GM12878 (cell line): ENCODE results near the gene PLCD1. TPM values are rescaled to one million over a fixed set of nuclear protein-coding genes. Genes with fewer than 3 reads are reported as not detected.
A peak's percentile ranks its signal among the peaks of the same experiment; 100 is the strongest.

ENCODE experiments used
- BHLHE40 ChIP-seq, 2 experiments: fragments of 450-650 bp in 1 of 2; IDR thresholded peaks; 2 replicates each; pipeline ENCODE4 v1.6.1; 2011 to 2017; ENCODE audit warnings: low read depth in 2 of 2, borderline replicate concordance in 1 of 2, improper control_type of control experiment in 1 of 2, low read length in 1 of 2, mild to moderate bottlenecking in 1 of 2
- CTCF ChIP-seq, 3 experiments: IDR thresholded peaks in 2 of 3; conservative IDR thresholded peaks in 1 of 3; 2 replicates each; pipeline ENCODE4 v1.5.1; 2011; ENCODE audit warnings: low read depth in 3 of 3, low read length in 3 of 3, mild to moderate bottlenecking in 3 of 3, control low read depth in 2 of 3, moderate library complexity in 2 of 3, inconsistent platforms in 1 of 3, mixed read lengths in 1 of 3; ENCODE audit not compliant: control insufficient read depth in 2 of 3, insufficient read depth in 1 of 3; ENCODE audit errors: extremely low read depth in 1 of 3
- PAX8 ChIP-seq: fragments of 450-650 bp; IDR thresholded peaks from 2 replicates; pipeline ENCODE4 v1.6.1; 2017; ENCODE audit warnings: mild to moderate bottlenecking, moderate library complexity
- PKNOX1 ChIP-seq: fragments of 450-650 bp; IDR thresholded peaks from 2 replicates; pipeline ENCODE4 v1.6.1; 2016; ENCODE audit warnings: mild to moderate bottlenecking
- POLR2A ChIP-seq: IDR thresholded peaks from 2 replicates; pipeline ENCODE4 v1.6.1; 2011; ENCODE audit warnings: low read depth, mild to moderate bottlenecking, low read length
- POU2F2 ChIP-seq: IDR thresholded peaks from 3 replicates; pipeline ENCODE4 v1.6.1; 2011; ENCODE audit warnings: low read depth, mild to moderate bottlenecking, low read length, borderline replicate concordance
- RAD21 ChIP-seq: IDR thresholded peaks from 2 replicates; pipeline ENCODE4 v1.6.1; 2011; ENCODE audit warnings: mild to moderate bottlenecking, low read depth, low read length, moderate library complexity; ENCODE audit not compliant: insufficient read depth
- RAD51 ChIP-seq: fragments of 450-650 bp; IDR thresholded peaks from 2 replicates; pipeline ENCODE4 v1.6.1; 2016; ENCODE audit warnings: moderate library complexity, mild to moderate bottlenecking, inconsistent platforms
- RELA ChIP-seq: fragments of 450-650 bp; IDR thresholded peaks from 2 replicates; pipeline ENCODE4 v1.8.0; 2014; ENCODE audit warnings: borderline replicate concordance; ENCODE audit not compliant: partially characterized antibody
- RFX5 ChIP-seq: IDR thresholded peaks from 2 replicates; pipeline ENCODE4 v1.6.1; 2011; ENCODE audit warnings: low read depth, low read length, improper control_type of control experiment
- SMC3 ChIP-seq: IDR thresholded peaks from 2 replicates; pipeline ENCODE4 v1.6.1; 2011; ENCODE audit warnings: low read length, improper control_type of control experiment, borderline replicate concordance
- TCF12 ChIP-seq: IDR thresholded peaks from 2 replicates; pipeline ENCODE4 v1.6.1; 2011; ENCODE audit warnings: low read depth, mild to moderate bottlenecking, low read length
- YY1 ChIP-seq: IDR thresholded peaks from 2 replicates; pipeline ENCODE4 v1.6.1; 2011; ENCODE audit warnings: low read depth, mild to moderate bottlenecking, low read length
- ZBED1 ChIP-seq: IDR thresholded peaks from 2 replicates; pipeline ENCODE4 v1.6.1; 2016; ENCODE audit warnings: borderline replicate concordance
- ZNF622 ChIP-seq: fragments of 450-650 bp; IDR thresholded peaks from 2 replicates; pipeline ENCODE4 v1.6.1; 2017; ENCODE audit warnings: mild to moderate bottlenecking, inconsistent platforms
- polyA plus RNA-seq, 11 experiments: library from polyadenylated mRNA; depleted of rRNA in 4 of 11; unstranded in 6 of 11; stranded (reverse) in 5 of 11; fragments of >200 nt; fragmentation: Nextera tagmentation in 4 of 11; fragmentation: Illumina TruSeq in 1 of 11; extraction: Ambion mirVana in 4 of 11; extraction: Trizol in 1 of 11; gene quantifications; 1 replicate in 1 of 11; 2 replicates in 10 of 11; pipeline versions ENCODE4 v1.2.1 to v1.2.3, GENCODE V29; 2011 to 2016; ENCODE audit warnings: inconsistent platforms in 2 of 11, missing spikeins in 2 of 11, low read depth in 1 of 11
- total RNA-seq, 4 experiments: library from RNA; depleted of rRNA in 3 of 4; stranded (reverse); fragments of >200 nt in 3 of 4; fragmentation: Illumina TruSeq in 1 of 4; extraction: Trizol in 1 of 4; gene quantifications; 2 replicates each; pipeline versions ENCODE4 v1.2.1 to v1.2.3, GENCODE V29; 2013 to 2021
- TF ChIP-seq, protein P1 (sequence below): fragments of 450-650 bp; IDR thresholded peaks from 2 replicates; pipeline ENCODE4 v1.6.1; 2016; ENCODE audit warnings: mild to moderate bottlenecking, moderate library complexity, borderline replicate concordance
- TF ChIP-seq, protein P2 (sequence below): IDR thresholded peaks from 2 replicates; pipeline ENCODE4 v1.6.1; 2012; ENCODE audit warnings: low read length, inconsistent platforms
- TF ChIP-seq, protein P3 (sequence below): IDR thresholded peaks from 2 replicates; pipeline ENCODE4 v1.6.1; 2011; ENCODE audit warnings: borderline replicate concordance, low read depth, mild to moderate bottlenecking, moderate library complexity, low read length; ENCODE audit not compliant: insufficient read depth, poor library complexity, severe bottlenecking
- TF ChIP-seq, protein P4 (sequence below): IDR thresholded peaks from 2 replicates; pipeline ENCODE4 v1.6.1; 2011; ENCODE audit warnings: low read depth, mild to moderate bottlenecking, low read length, moderate library complexity, borderline replicate concordance; ENCODE audit errors: extremely low read depth

PLCD1 gene
- total and polyA plus RNA-seq, 10 of the 15 experiments (the other 5 are each of a cell fraction or from before 2014, with no cell fraction given) = 0.20 to 3.9 (median 1.2) TPM; not detected in 1

GRCh38 chr3:37996785-37997301 is 32.6 kb downstream of the PLCD1 start (continued):
- TF ChIP-seq, protein P1, sequence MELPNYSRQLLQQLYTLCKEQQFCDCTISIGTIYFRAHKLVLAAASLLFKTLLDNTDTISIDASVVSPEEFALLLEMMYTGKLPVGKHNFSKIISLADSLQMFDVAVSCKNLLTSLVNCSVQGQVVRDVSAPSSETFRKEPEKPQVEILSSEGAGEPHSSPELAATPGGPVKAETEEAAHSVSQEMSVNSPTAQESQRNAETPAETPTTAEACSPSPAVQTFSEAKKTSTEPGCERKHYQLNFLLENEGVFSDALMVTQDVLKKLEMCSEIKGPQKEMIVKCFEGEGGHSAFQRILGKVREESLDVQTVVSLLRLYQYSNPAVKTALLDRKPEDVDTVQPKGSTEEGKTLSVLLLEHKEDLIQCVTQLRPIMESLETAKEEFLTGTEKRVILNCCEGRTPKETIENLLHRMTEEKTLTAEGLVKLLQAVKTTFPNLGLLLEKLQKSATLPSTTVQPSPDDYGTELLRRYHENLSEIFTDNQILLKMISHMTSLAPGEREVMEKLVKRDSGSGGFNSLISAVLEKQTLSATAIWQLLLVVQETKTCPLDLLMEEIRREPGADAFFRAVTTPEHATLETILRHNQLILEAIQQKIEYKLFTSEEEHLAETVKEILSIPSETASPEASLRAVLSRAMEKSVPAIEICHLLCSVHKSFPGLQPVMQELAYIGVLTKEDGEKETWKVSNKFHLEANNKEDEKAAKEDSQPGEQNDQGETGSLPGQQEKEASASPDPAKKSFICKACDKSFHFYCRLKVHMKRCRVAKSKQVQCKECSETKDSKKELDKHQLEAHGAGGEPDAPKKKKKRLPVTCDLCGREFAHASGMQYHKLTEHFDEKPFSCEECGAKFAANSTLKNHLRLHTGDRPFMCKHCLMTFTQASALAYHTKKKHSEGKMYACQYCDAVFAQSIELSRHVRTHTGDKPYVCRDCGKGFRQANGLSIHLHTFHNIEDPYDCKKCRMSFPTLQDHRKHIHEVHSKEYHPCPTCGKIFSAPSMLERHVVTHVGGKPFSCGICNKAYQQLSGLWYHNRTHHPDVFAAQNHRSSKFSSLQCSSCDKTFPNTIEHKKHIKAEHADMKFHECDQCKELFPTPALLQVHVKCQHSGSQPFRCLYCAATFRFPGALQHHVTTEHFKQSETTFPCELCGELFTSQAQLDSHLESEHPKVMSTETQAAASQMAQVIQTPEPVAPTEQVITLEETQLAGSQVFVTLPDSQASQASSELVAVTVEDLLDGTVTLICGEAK = no peak
- TF ChIP-seq CTCF (IDR thresholded peaks at IDR 0.05 in 2 of 3, conservative IDR thresholded peaks at IDR 0.05 in 1 of 3; ENCODE audit: control insufficient read depth in 2 of 3, extremely low read depth in 1 of 3, insufficient read depth in 1 of 3, low read depth in 3 of 3, low read length in 3 of 3) (peak; percentile 93 to 99 (median 97)), PAX8 (peak; percentile 98), TCF12 (peak; percentile 61; the same call in 1 of the 2 replicates), SMC3 (peak; percentile 51), POU2F2 (peak; percentile 99), BHLHE40 (IDR thresholded peaks at IDR 0.05; ENCODE audit: borderline replicate concordance in 1 of 2, low read depth in 2 of 2, low read length in 1 of 2) (peak; percentile 96 to 97), YY1 (peak; percentile 57; the same call in 1 of the 2 replicates), ZBED1 (no peak), RAD51 (peak; percentile 96), ZNF622 (no peak), PKNOX1 (peak; percentile 62), POLR2A (0 out of 2 replicates have a peak, but pooled peaks have one; percentile 20), RAD21 (peak; percentile 39; the same call in 1 of the 2 replicates), RFX5 (peak; percentile 45; the same call in 1 of the 2 replicates), RELA (peak; percentile 59)
- TF ChIP-seq, protein P2, sequence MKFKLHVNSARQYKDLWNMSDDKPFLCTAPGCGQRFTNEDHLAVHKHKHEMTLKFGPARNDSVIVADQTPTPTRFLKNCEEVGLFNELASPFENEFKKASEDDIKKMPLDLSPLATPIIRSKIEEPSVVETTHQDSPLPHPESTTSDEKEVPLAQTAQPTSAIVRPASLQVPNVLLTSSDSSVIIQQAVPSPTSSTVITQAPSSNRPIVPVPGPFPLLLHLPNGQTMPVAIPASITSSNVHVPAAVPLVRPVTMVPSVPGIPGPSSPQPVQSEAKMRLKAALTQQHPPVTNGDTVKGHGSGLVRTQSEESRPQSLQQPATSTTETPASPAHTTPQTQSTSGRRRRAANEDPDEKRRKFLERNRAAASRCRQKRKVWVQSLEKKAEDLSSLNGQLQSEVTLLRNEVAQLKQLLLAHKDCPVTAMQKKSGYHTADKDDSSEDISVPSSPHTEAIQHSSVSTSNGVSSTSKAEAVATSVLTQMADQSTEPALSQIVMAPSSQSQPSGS = no peak
- TF ChIP-seq, protein P3, sequence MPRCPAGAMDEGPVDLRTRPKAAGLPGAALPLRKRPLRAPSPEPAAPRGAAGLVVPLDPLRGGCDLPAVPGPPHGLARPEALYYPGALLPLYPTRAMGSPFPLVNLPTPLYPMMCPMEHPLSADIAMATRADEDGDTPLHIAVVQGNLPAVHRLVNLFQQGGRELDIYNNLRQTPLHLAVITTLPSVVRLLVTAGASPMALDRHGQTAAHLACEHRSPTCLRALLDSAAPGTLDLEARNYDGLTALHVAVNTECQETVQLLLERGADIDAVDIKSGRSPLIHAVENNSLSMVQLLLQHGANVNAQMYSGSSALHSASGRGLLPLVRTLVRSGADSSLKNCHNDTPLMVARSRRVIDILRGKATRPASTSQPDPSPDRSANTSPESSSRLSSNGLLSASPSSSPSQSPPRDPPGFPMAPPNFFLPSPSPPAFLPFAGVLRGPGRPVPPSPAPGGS = no peak
- TF ChIP-seq, protein P4, sequence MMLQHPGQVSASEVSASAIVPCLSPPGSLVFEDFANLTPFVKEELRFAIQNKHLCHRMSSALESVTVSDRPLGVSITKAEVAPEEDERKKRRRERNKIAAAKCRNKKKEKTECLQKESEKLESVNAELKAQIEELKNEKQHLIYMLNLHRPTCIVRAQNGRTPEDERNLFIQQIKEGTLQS = peak; percentile 93
